ENCODE data around the gene UBAC1.

GRCh38 chr9:135959814-135960213 is 1.4 kb downstream of the UBAC1 start:
- TF ChIP-seq CTCF (IDR thresholded peaks at IDR 0.05) (no peak), POLR2A (IDR thresholded peaks at IDR 0.05) (no peak)
